HEK293 (cell line): ENCODE results near the gene CCNY.

Source experiments
- CTCF ChIA-PET: fragments of 350-600 bp; formaldehyde crosslinking; extraction: SDS; loops from one replicate; lab custom pipeline; 2021; ENCODE audit warnings: antibody characterized with exemption; lab: Yijun Ruan, JAX
- POLR2A ChIA-PET: fragments of 300-600 bp; formaldehyde crosslinking; extraction: SDS; loops from one replicate; lab custom pipeline; 2020; ENCODE audit warnings: antibody characterized with exemption, inconsistent platforms; lab: Yijun Ruan, JAX
- H3K27ac ChIP-seq: fragments of 200-500 bp; sonication (Bioruptor generic); 2 replicates; pipeline ENCODE4 v1.5.1; 2014; ENCODE audit warnings: low read depth, low read length, control low read depth, inconsistent platforms; ENCODE audit errors: extremely low read depth
- H3K36me3 ChIP-seq, 2 experiments: fragments of 200-500 bp in 1 of 2; sonication (Bioruptor generic) in 1 of 2; 1 replicate in 1 of 2; 2 replicates in 1 of 2; pipeline ENCODE4 v1.5.1; 2014 to 2017; ENCODE audit warnings: inconsistent platforms in 2 of 2, low read length in 2 of 2; ENCODE audit not compliant: control insufficient read depth in 2 of 2, insufficient read depth in 1 of 2
- H3K4me1 ChIP-seq: fragments of 200-500 bp; sonication (Bioruptor generic); 2 replicates; pipeline ENCODE4 v1.5.1; 2014; ENCODE audit warnings: mild to moderate bottlenecking, low read length, inconsistent platforms; ENCODE audit not compliant: control insufficient read depth, insufficient read depth
- H3K4me3 ChIP-seq: 2 replicates; pipeline ENCODE4 v1.5.1; 2011; ENCODE audit warnings: low read depth, mild to moderate bottlenecking, control low read depth, low read length, moderate library complexity
- H3K9me3 ChIP-seq: fragments of 200-500 bp; sonication (Bioruptor generic); 2 replicates; pipeline ENCODE4 v1.5.1; 2014; ENCODE audit warnings: low read depth, low read length, inconsistent platforms; ENCODE audit not compliant: control insufficient read depth, insufficient read depth
- CTCF ChIP-seq: fragments of 450-650 bp; formaldehyde crosslinking; IDR thresholded peaks from 2 replicates; pipeline ENCODE4 v1.5.1; 2016; ENCODE audit warnings: missing biosample characterization, missing genetic modification characterization
- GLIS1 ChIP-seq: fragments of 450-650 bp; formaldehyde crosslinking; IDR thresholded peaks from 2 replicates; pipeline ENCODE4 v1.5.1; 2016; ENCODE audit warnings: missing biosample characterization, missing genetic modification characterization
- SP3 ChIP-seq: fragments of 450-650 bp; formaldehyde crosslinking; IDR thresholded peaks from 2 replicates; pipeline ENCODE4 v1.5.1; 2016; ENCODE audit warnings: missing biosample characterization, missing genetic modification characterization
- TRIM28 ChIP-seq: IDR thresholded peaks from 2 replicates; pipeline ENCODE4 v1.6.1; 2011; ENCODE audit warnings: low read length, control low read depth, borderline replicate concordance
- YY2 ChIP-seq: fragments of 450-650 bp; formaldehyde crosslinking; IDR thresholded peaks from 2 replicates; pipeline ENCODE4 v1.5.1; 2016; ENCODE audit warnings: missing biosample characterization, missing genetic modification characterization
- ZBTB26 ChIP-seq: fragments of 450-650 bp; formaldehyde crosslinking; optimal IDR thresholded peaks from 2 replicates; pipeline ENCODE3; 2016; ENCODE audit warnings: missing biosample characterization, mild to moderate bottlenecking, missing genetic modification characterization
- ZEB2 ChIP-seq: fragments of 450-650 bp; formaldehyde crosslinking; IDR thresholded peaks from 2 replicates; pipeline ENCODE4 v1.5.1; 2016; ENCODE audit warnings: missing biosample characterization, missing genetic modification characterization
- ZNF155 ChIP-seq: fragments of 450-650 bp; formaldehyde crosslinking; IDR thresholded peaks from 2 replicates; pipeline ENCODE4 v1.5.1; 2016; ENCODE audit warnings: missing biosample characterization, missing genetic modification characterization
- ZNF169 ChIP-seq: fragments of 450-650 bp; formaldehyde crosslinking; IDR thresholded peaks from 2 replicates; pipeline ENCODE4 v1.5.1; 2016; ENCODE audit warnings: missing biosample characterization, missing genetic modification characterization
- ZNF280C ChIP-seq: fragments of 450-650 bp; formaldehyde crosslinking; IDR thresholded peaks from 2 replicates; pipeline ENCODE4 v1.5.1; 2016; ENCODE audit warnings: missing biosample characterization, missing genetic modification characterization
- ZNF292 ChIP-seq: fragments of 450-650 bp; formaldehyde crosslinking; IDR thresholded peaks from 2 replicates; pipeline ENCODE4 v1.5.1; 2016; ENCODE audit warnings: low read depth, missing biosample characterization, missing genetic modification characterization, borderline replicate concordance
- ZNF324 ChIP-seq: fragments of 450-650 bp; formaldehyde crosslinking; IDR thresholded peaks from 2 replicates; pipeline ENCODE4 v1.5.1; 2016; ENCODE audit warnings: missing biosample characterization, missing genetic modification characterization
- ZNF600 ChIP-seq: fragments of 450-650 bp; formaldehyde crosslinking; IDR thresholded peaks from 2 replicates; pipeline ENCODE4 v1.5.1; 2016; ENCODE audit warnings: missing biosample characterization, missing genetic modification characterization
- ZNF670 ChIP-seq: fragments of 450-650 bp; formaldehyde crosslinking; IDR thresholded peaks from 2 replicates; pipeline ENCODE4 v1.5.1; 2016; ENCODE audit warnings: missing biosample characterization, missing genetic modification characterization, low read depth
- ZNF707 ChIP-seq: fragments of 450-650 bp; formaldehyde crosslinking; IDR thresholded peaks from 2 replicates; pipeline ENCODE4 v1.5.1; 2016; ENCODE audit warnings: missing biosample characterization, missing genetic modification characterization
- ZNF747 ChIP-seq: fragments of 450-650 bp; formaldehyde crosslinking; IDR thresholded peaks from 2 replicates; pipeline ENCODE4 v1.5.1; 2016; ENCODE audit warnings: missing biosample characterization, missing genetic modification characterization
- ZNF791 ChIP-seq: fragments of 450-650 bp; formaldehyde crosslinking; IDR thresholded peaks from 2 replicates; pipeline ENCODE4 v1.5.1; 2016; ENCODE audit warnings: missing biosample characterization, missing genetic modification characterization
- ZNF837 ChIP-seq: fragments of 450-650 bp; formaldehyde crosslinking; IDR thresholded peaks from 2 replicates; pipeline ENCODE4 v1.5.1; 2016; ENCODE audit warnings: missing biosample characterization, missing genetic modification characterization
- TF ChIP-seq, protein P1 (sequence below): fragments of 450-650 bp; formaldehyde crosslinking; IDR thresholded peaks from 2 replicates; pipeline ENCODE4 v1.5.1; 2017; ENCODE audit warnings: missing biosample characterization, missing genetic modification characterization
- TF ChIP-seq, protein P2 (sequence below): fragments of 450-650 bp; formaldehyde crosslinking; IDR thresholded peaks from 2 replicates; pipeline ENCODE4 v1.5.1; 2016; ENCODE audit warnings: missing biosample characterization, missing genetic modification characterization
- TF ChIP-seq, protein P3 (sequence below): fragments of 450-650 bp; formaldehyde crosslinking; IDR thresholded peaks from 2 replicates; pipeline ENCODE4 v1.5.1; 2016; ENCODE audit warnings: missing biosample characterization, missing genetic modification characterization, low read depth

CCNY gene

GRCh38 chr10:35559416-35559815, 223.1 kb downstream of the CCNY start:
- CTCF ChIA-PET, result no interaction called here
- H3K27ac ChIP-seq, result no peak overlapping the region

DNA sequence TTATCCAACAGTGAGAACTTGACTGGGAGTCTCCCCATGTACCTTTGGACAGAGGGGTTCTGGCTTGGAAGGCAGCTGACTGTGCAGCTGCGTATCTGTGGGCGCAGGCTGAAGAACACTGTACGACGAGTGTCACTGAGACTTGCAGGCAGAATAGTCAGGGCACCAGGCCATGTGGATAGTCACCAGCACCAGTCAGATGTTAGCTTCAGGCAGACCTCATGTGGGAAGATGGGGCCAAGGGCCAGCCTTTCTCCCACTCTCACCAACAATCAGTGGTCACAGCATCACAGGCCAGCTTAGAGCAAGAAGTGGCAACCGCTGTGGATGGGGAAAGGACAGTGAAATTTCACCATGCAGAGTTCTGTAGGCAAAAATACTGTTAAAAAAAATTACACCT, 225.4 kb downstream of the CCNY start:
- no peak for TF ChIP-seq ZNF292 (tag by site-specific recombination)
- TF ChIP-seq ZBTB26 (tag by site-specific recombination), result no peak
- no peak for TF ChIP-seq ZNF280C
- TF ChIP-seq ZNF155 (tag by site-specific recombination), result no peak
- no peak for TF ChIP-seq CTCF
- no peak for TF ChIP-seq SP3 (tag by site-specific recombination)
- TF ChIP-seq ZNF169 (tag by site-specific recombination), result no peak
- TF ChIP-seq ZNF791 (tag by site-specific recombination), result no peak
- TF ChIP-seq ZNF747 (tag by site-specific recombination), result no peak
- no peak for TF ChIP-seq ZNF600
- TF ChIP-seq ZNF707 (tag by site-specific recombination), result no peak
- TF ChIP-seq ZEB2, result no peak
- TF ChIP-seq, protein P1, sequence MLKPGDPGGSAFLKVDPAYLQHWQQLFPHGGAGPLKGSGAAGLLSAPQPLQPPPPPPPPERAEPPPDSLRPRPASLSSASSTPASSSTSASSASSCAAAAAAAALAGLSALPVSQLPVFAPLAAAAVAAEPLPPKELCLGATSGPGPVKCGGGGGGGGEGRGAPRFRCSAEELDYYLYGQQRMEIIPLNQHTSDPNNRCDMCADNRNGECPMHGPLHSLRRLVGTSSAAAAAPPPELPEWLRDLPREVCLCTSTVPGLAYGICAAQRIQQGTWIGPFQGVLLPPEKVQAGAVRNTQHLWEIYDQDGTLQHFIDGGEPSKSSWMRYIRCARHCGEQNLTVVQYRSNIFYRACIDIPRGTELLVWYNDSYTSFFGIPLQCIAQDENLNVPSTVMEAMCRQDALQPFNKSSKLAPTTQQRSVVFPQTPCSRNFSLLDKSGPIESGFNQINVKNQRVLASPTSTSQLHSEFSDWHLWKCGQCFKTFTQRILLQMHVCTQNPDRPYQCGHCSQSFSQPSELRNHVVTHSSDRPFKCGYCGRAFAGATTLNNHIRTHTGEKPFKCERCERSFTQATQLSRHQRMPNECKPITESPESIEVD (tag by site-specific recombination), result no peak
- TF ChIP-seq GLIS1 (tag by site-specific recombination), result no peak
- TF ChIP-seq, protein P2, sequence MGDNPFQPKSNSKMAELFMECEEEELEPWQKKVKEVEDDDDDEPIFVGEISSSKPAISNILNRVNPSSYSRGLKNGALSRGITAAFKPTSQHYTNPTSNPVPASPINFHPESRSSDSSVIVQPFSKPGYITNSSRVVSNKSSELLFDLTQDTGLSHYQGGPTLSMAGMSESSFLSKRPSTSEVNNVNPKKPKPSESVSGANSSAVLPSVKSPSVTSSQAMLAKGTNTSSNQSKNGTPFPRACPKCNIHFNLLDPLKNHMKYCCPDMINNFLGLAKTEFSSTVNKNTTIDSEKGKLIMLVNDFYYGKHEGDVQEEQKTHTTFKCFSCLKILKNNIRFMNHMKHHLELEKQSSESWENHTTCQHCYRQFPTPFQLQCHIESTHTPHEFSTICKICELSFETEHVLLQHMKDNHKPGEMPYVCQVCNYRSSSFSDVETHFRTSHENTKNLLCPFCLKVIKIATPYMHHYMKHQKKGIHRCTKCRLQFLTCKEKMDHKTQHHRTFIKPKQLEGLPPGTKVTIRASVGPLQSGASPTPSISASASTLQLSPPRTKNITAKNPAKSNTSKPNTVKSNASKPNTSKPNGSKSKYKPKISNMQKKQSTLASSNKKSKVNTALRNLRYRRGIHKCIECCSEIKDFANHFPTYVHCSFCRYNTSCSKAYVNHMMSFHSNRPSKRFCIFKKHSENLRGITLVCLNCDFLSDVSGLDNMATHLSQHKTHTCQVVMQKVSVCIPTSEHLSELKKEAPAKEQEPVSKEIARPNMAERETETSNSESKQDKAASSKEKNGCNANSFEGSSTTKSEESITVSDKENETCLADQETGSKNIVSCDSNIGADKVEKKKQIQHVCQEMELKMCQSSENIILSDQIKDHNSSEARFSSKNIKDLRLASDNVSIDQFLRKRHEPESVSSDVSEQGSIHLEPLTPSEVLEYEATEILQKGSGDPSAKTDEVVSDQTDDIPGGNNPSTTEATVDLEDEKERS (tag by site-specific recombination), result no peak
- TF ChIP-seq ZNF324 (tag by site-specific recombination), result no peak
- no peak for TF ChIP-seq YY2 (tag by site-specific recombination)
- TF ChIP-seq ZNF837 (tag by site-specific recombination), result no peak
- no peak for TF ChIP-seq ZNF670 (tag by site-specific recombination)
- no peak for TF ChIP-seq TRIM28
- TF ChIP-seq, all 188 proteins: peak for 0
- H3K9me3 ChIP-seq, result no peaks in the 10 kb centered on the region
- POLR2A ChIA-PET, result no interaction called here
- H3K36me3 ChIP-seq, result peaks cover 0 to 13% of the 10 kb centered on the region in 2 experiments; a peak in 2 of 3 replicates
- H3K4me1 ChIP-seq, result no peaks in the 10 kb centered on the region
- no peak overlapping the region for H3K27ac ChIP-seq
- CTCF ChIA-PET, result interaction anchor here (0.6 to 2.6 kb wide), 7 partner anchors 17 to 1722 kb away, joined by 3 to 14 read pairs (median 5); no protein-coding TSS in a partner anchor
- no peak overlapping the region for H3K4me3 ChIP-seq

More at GRCh38 chr10:35559416-35559815, 223.1 kb downstream of the CCNY start:
- no peaks in the 10 kb centered on the region for H3K4me1 ChIP-seq
- no peaks in the 10 kb centered on the region for H3K9me3 ChIP-seq
- POLR2A ChIA-PET, result no interaction called here
- peaks cover 0 to 8% of the 10 kb centered on the region in 2 experiments; a peak in 2 of 3 replicates for H3K36me3 ChIP-seq
- H3K4me3 ChIP-seq, result no peak overlapping the region
- TF ChIP-seq, protein P3, sequence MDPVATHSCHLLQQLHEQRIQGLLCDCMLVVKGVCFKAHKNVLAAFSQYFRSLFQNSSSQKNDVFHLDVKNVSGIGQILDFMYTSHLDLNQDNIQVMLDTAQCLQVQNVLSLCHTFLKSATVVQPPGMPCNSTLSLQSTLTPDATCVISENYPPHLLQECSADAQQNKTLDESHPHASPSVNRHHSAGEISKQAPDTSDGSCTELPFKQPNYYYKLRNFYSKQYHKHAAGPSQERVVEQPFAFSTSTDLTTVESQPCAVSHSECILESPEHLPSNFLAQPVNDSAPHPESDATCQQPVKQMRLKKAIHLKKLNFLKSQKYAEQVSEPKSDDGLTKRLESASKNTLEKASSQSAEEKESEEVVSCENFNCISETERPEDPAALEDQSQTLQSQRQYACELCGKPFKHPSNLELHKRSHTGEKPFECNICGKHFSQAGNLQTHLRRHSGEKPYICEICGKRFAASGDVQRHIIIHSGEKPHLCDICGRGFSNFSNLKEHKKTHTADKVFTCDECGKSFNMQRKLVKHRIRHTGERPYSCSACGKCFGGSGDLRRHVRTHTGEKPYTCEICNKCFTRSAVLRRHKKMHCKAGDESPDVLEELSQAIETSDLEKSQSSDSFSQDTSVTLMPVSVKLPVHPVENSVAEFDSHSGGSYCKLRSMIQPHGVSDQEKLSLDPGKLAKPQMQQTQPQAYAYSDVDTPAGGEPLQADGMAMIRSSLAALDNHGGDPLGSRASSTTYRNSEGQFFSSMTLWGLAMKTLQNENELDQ, result no peak
- TF ChIP-seq, all 188 proteins: peak for 0
